ENCODE measurements around the gene SULT1A2. TPM values are rescaled to one million over a fixed set of nuclear protein-coding genes. Genes with fewer than 3 reads are reported as not detected.

The SULT1A2 gene
- not detected in 2 replicates for total RNA-seq

DNA sequence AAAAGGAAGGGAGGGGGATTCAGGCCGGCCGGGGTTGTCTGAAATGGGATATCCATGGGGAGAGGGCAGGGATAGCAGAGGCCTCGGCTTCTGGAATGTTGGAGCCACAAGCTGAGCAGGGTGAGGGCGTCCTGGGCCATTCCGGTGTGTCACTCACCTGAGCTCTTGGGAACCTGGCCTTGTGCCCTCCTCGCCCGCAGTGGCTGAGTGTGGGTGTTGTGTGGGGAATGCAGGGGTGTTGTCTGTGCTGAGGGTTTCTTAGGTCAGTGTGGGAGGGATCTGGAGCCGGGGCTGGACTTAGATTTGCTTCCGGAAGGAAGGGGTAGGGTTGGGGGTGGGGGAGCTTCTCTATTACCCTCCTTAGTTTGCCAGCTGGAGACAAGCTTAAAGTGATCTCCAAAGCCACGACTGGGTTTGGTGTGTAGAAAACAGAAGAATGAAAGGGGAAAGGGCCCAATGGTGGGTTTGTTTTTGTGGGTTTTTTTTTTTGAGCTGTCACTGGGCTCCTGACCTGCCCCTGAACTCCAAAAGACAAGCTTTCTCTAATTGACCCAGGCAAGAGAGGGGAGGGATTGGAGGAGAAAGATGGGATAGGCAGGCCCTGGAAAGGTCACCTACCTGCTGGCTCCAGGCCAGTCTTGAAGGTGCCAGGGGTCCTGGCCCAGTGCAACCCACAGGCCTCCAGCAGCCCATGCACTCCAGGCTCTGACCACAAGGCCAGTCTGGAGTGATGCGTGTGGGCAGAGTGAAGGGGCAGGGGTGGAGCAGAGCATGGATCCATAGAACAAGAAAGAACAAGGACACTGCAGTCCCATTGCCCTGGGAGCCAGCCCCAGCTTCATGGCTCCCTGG is at the start of gene SULT1A2:
Gene SULT1A2 (minus strand): TSS at position 211 of the 852 bp plus-strand sequence. CDS start 1,120 bp downstream, outside the sequence.

DNA sequence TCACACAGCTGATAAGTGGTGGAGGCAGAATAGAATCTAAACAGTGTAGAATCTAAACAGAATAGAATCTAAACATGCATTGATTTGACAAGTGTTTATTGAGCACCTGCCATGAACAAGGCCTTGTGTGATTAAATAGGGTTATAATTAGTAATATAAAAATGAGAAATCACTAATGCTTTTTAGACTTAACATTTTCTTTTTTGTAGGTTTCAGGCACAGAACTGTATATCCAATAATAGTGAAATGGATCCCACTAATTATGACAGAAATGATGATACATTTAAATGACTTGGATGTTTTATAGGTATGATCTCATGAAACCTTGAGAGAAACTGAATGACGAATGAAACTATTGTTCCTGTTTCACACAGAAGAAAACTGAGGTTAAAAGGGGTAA is 40.9 kb upstream of the SULT1A2 start, which contains the start of gene NPIPB8:
Gene NPIPB8 (plus strand): TSS at position 301 of the 400 bp plus-strand sequence. CDS start 296 bp downstream, outside the sequence.

GRCh38 chr16:28609631-28610594 is 13.1 kb upstream of the SULT1A2 start, which contains the start of gene SULT1A1:
Gene SULT1A1 (minus strand): TSS chr16:28610044. CDS start chr16:28608855, 1,189 bp downstream.

GRCh38 chr16:28553776-28554633 is 42.8 kb downstream of the SULT1A2 start, which contains the start of gene SGF29:
Gene SGF29 (plus strand): TSS chr16:28553920. CDS start chr16:28581070, 27,150 bp downstream.

Other genes starting within 250 kb of the SULT1A2 start
- 0.17 and 0.30 TPM in 2 replicates for gene NPIPB6, start 233.5 kb downstream of the SULT1A2 start, total RNA-seq
- 147 and 181 TPM in 2 replicates for gene EIF3CL, start 193.2 kb downstream of the SULT1A2 start, total RNA-seq
- not detected in 2 replicates for gene NPIPB7, start 124.7 kb downstream of the SULT1A2 start, total RNA-seq
- gene CLN3, start 105.0 kb downstream of the SULT1A2 start, total RNA-seq: 11.1 and 11.4 TPM in 2 replicates
- not detected in 2 replicates for gene APOBR, start 102.4 kb downstream of the SULT1A2 start, total RNA-seq
- gene IL27, start 90.2 kb downstream of the SULT1A2 start, total RNA-seq: not detected in 2 replicates
- gene NUPR1, start 58.1 kb downstream of the SULT1A2 start, total RNA-seq: 16.2 and 20.3 TPM in 2 replicates
- 12.3 and 14.6 TPM in 2 replicates for gene SGF29, start 43.1 kb downstream of the SULT1A2 start, total RNA-seq
- gene SULT1A1, start 13.0 kb upstream of the SULT1A2 start, total RNA-seq: 1.0 and 1.3 TPM in 2 replicates
- gene NPIPB8, start 41.0 kb upstream of the SULT1A2 start, total RNA-seq: not detected in 2 replicates
- 254 and 358 TPM in 2 replicates for gene EIF3C, start 114.4 kb upstream of the SULT1A2 start, total RNA-seq
- not detected in 2 replicates for gene NPIPB9, start 154.7 kb upstream of the SULT1A2 start, total RNA-seq
- gene ATXN2L, start 225.9 kb upstream of the SULT1A2 start, total RNA-seq: 61.0 and 64.8 TPM in 2 replicates
- 198 and 209 TPM in 2 replicates for gene TUFM, start 249.3 kb upstream of the SULT1A2 start, total RNA-seq